Stimulated activated CD4-positive, alpha-beta T cell treated with anti-CD3 and anti-CD28 coated beads, Interleukin-12 subunit alpha, Interleukin-12 subunit beta, amount 100 ng/mL, for 48 hours (primary cell): Measurements from ENCODE around the gene BOLA1.
"Not testable (repeated sequence)": the region's sequence is repeated elsewhere in the genome, so short reads cannot be mapped to it uniquely, and the experiment has no call there.

ENCODE experiments used
- DNase-seq, 3 donors: peaks; one replicate each; pipeline ENCODE4 v3.0.0-alpha.2; 2020; ENCODE audit warnings: low read depth in 2 of 3, low spot score in 1 of 3

BOLA1 gene

GRCh38 chr1:149886396-149887195 lies 12.8 kb upstream of the BOLA1 start:
- DNase-seq: peak; percentile 70 to 91 (median 80)

GRCh38 chr1:149887196-149887455 lies 12.2 kb upstream of the BOLA1 start:
- DNase-seq: not testable (repeated sequence)

GRCh38 chr1:149887456-149888246 lies 11.7 kb upstream of the BOLA1 start:
- peak; percentile 60 to 69 (median 62) for DNase-seq

GRCh38 chr1:149888247-149888998 lies 10.9 kb upstream of the BOLA1 start:
- DNase-seq: peak; percentile 77 to 79 (median 78)

GRCh38 chr1:149888999-149889289 lies 10.4 kb upstream of the BOLA1 start:
- DNase-seq: no peak

- DNase-seq: no peak
Observed at GRCh38 chr1:149896575-149896974, 2.8 kb upstream of the BOLA1 start.

GRCh38 chr1:149903836-149904491 lies 4.6 kb downstream of the BOLA1 start:
- no peak for DNase-seq

GRCh38 chr1:149906570-149907075 lies 7.3 kb downstream of the BOLA1 start:
- no peak for DNase-seq

- DNase-seq: no peak
Observed at GRCh38 chr1:149914545-149914944, 15.2 kb downstream of the BOLA1 start.

- DNase-seq: no peak
Observed at GRCh38 chr1:149915429-149916192, 16.2 kb downstream of the BOLA1 start.

- no peak for DNase-seq
Observed at GRCh38 chr1:149916193-149916897, 17.0 kb downstream of the BOLA1 start.

GRCh38 chr1:149916898-149917252 lies 17.5 kb downstream of the BOLA1 start:
- DNase-seq: no peak

- peak in 1 of 3 donors; percentile 43 for DNase-seq
Observed at GRCh38 chr1:149917571-149918144, 18.3 kb downstream of the BOLA1 start, which contains the start of gene SV2A. Gene SV2A, minus strand, starts transcription at chr1:149917844. Its CDS starts 4,004 bp downstream, at chr1:149913840.

GRCh38 chr1:149923626-149924025 lies 24.3 kb downstream of the BOLA1 start:
- no peak for DNase-seq

GRCh38 chr1:149925345-149925744 lies 26.0 kb downstream of the BOLA1 start:
- no peak for DNase-seq

- DNase-seq: no peak
Observed at GRCh38 chr1:149925751-149926150, 26.4 kb downstream of the BOLA1 start.

- no peak for DNase-seq
Observed at GRCh38 chr1:149926296-149926695, 26.9 kb downstream of the BOLA1 start.

GRCh38 chr1:149927056-149927562 lies 27.7 kb downstream of the BOLA1 start:
- DNase-seq: no peak
